OCI-LY7 (cell line): ENCODE data around the gene DTX4.

Experiments used
- CTCF ChIP-seq: fragments of 200-600 bp; sonication (generic); conservative IDR thresholded peaks from 2 replicates; pipeline ENCODE4 v1.5.1; 2014; ENCODE audit warnings: mild to moderate bottlenecking, antibody characterized with exemption, low read length, moderate library complexity, mixed read lengths
- EZH2phosphoT487 ChIP-seq: fragments of 200-600 bp; sonication (generic); IDR thresholded peaks from 2 replicates; pipeline ENCODE4 v1.6.1; 2018; ENCODE audit warnings: low read depth, borderline replicate concordance, mild to moderate bottlenecking, mixed run types, antibody characterized with exemption, low read length, moderate library complexity, mixed read lengths

- TF ChIP-seq CTCF (no peak), EZH2phosphoT487 (no peak)
Observed at GRCh38 chr11:59154610-59155009, 17.3 kb upstream of the DTX4 start.
